Testis (tissue), 2 donors: ENCODE measurements around the gene GRAMD1B.

Experiments used
- CTCF ChIP-seq, 3 experiments: fragments of 450-650 bp in 2 of 3; fragments of 200-600 bp in 1 of 3; sonication (generic) in 1 of 3; IDR thresholded peaks; one replicate each; pipeline ENCODE4 v1.5.1; 2016 to 2019; ENCODE audit warnings: antibody characterized with exemption in 3 of 3, mild to moderate bottlenecking in 2 of 3, moderate library complexity in 1 of 3
- POLR2A ChIP-seq: fragments of 450-650 bp; IDR thresholded peaks from one replicate; pipeline ENCODE4 v1.6.1; 2017; ENCODE audit warnings: antibody characterized with exemption, mild to moderate bottlenecking, moderate library complexity

DNA sequence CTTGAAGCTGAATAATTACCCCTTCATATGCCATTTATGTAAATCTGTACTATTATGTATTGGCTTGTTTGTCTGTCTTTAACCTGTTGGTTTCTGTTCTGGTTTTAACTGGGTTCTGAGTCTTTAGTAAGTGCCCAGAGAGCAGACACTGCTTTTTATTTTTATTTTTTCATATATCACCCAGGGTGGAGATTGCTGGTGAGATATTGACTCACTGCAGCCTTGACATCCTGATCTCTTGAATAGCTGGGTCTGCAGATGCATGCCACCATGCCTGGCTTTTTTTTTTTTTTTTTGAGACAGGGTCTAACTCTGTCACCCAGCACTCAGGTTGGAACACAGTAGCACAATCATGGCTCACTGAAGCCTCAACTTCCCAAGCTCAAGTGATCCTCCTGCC is 19.4 kb downstream of the GRAMD1B start:
- no peak for TF ChIP-seq CTCF (IDR thresholded peaks at IDR 0.05)
- no peak for TF ChIP-seq POLR2A
